GM18526 (cell line): ENCODE measurements around the gene MUC16.

Source experiments
- POLR2A ChIP-seq: IDR thresholded peaks from 3 replicates; pipeline ENCODE4 v1.6.1; 2011; ENCODE audit not compliant: insufficient read length; ENCODE audit errors: extremely low read depth

The MUC16 gene

DNA sequence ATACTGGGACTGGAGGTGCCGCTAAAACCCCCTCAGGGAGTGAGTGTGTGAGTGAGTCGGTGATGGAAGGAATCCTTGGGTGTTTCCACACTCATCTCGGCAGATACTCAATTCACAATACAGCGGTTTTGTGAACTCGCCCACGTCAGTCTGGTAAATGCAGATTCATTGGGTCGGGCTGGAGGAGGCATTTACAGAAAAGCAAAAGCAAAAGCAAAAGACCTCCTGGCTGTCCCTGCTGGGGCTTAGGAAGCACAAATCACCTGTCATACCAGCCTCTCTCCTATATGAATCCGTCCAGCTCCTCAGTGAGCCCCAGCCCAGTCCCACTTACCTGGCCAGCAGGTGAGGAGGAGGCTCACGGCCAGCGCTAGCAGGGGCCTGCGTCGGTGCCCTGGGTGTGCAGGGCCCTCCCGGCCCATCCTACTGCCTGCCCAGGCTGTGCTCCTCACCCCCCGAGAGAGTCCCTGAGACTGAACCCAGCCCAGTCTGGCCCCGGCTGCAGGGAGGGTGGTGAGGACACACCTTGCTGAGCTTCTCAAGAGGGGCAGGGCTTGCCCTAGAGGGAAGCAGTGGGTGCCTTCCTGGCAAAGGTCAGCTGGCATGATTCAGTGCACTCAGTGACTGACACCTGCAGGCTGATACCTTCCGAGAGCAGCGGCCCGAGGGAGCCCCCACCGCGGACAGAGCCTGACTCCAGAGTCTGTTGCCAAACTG, at the start of gene MUC16:
TSS of gene MUC16 (minus strand) at position 475 of the 717 bp plus-strand sequence.
- TF ChIP-seq POLR2A = no peak

DNA sequence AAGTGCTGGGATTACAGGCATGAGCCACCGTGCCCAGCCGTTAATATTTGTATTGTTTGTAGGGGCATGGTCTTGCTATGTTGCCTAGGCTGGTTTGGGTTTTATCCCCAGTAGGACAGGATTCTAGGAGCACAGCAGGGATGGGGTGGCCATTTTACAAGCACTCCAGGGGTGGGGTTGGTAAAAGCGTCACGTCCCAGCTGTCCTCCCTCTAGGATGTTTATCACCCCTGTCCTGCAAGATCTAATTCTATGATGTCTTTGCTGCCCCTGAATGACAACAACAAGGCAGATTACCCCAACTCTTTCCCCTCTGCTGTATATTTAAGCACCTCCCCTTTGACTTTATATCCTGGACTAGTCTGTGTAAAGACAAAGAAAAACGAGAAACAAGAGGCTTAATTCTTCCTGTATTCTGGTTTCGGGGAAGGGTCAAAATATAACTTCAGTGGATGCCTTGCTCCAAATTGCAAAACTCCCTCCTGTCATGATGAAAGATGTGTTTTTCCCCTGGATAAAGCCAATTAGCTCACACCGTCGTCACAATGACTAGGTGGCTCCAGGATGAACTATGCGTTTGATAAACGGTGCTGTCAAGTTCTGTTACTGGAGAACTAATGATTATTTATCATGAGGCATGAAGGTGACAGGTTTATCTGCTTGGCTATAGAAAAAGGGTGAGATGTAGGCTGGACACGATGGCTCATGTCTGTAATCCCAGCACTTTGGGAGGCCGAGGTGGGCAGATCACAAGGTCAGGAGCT, 48.9 kb upstream of the MUC16 start:
- no peak for TF ChIP-seq POLR2A

GRCh38 chr19:9057505-9058258, 47.5 kb upstream of the MUC16 start:
- no peak for TF ChIP-seq POLR2A

- TF ChIP-seq POLR2A = no peak
Measured at GRCh38 chr19:9054765-9055164, 44.6 kb upstream of the MUC16 start.

DNA sequence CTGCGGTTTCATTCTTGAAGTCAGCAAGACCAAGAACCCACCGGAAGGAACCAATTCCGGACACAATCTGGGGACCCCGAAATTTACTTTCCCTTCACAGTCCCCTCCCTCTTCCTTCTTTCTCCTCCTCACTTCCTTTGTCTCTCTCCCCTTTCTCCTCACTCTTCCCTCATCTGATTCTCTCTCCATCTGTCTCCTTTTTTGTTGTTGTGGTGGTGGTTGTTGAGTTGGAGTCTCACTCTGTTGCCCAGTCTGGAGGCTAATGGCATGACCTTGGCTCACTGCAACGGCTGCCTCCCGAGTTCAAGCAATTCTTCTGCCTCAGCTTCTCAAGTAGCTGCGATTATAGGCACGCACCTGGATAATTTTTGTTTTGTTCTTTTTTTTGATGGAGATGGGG, 44.0 kb upstream of the MUC16 start:
- TF ChIP-seq POLR2A = no peak

DNA sequence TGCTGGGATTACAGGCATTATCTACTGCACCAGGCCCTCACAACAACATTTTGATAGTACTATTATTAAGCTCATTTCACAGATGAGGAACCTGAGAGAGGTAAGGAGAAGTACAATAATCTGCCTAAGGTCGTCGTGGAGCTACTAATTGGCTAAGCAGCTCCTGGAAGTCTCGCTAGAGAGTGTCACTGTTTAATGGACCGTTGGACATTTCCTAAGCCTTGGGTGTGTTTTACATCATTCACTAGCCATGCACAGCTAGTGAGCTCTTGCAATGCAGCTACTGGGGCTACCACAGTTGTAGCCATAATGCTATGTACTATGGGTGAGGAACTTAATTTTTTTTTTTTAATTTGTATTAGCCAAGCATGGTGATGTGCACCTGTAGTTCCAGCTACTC, 42.7 kb upstream of the MUC16 start:
- no peak for TF ChIP-seq POLR2A

- no peak for TF ChIP-seq POLR2A
Measured at GRCh38 chr19:9046694-9047093, 36.5 kb upstream of the MUC16 start.

DNA sequence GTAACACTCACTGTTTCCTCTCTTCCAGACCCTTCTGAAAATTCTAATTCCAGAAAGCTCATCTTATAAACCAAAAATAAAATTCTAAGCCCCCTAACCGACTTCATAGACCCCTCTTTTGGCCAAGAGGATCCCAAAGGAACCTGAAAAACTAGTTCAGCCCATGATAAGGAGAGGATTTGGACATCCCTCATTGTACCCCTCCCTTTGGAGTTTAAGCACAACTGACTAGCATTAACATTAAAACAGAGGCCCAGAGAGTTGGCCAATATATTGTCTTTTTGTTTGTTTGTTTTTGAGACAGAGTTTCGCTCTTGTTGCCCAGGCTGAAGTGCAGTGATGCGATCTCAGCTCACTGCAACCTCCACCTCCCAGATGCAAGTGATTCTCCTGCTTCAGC, 34.2 kb upstream of the MUC16 start:
- TF ChIP-seq POLR2A = no peak

DNA sequence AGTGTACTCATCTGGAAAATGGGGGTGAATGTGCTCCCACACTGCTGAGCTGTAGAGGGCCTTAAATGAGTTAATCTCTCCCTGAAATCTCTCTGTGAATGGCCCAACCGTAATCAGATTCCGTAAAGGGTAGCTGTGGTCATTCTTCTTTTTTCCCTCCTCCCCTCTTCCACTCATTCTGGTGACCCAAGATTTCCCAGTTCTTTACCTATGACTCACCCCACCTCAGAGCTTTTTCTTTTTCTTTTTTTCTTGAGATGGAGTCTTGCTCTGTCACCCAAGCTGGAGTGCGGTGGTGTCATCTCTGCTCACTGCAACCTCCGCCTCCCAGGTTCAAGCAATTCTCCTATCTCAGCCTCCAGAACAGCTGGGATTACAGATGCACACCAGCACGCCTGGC, 33.3 kb upstream of the MUC16 start:
- TF ChIP-seq POLR2A = no peak

DNA sequence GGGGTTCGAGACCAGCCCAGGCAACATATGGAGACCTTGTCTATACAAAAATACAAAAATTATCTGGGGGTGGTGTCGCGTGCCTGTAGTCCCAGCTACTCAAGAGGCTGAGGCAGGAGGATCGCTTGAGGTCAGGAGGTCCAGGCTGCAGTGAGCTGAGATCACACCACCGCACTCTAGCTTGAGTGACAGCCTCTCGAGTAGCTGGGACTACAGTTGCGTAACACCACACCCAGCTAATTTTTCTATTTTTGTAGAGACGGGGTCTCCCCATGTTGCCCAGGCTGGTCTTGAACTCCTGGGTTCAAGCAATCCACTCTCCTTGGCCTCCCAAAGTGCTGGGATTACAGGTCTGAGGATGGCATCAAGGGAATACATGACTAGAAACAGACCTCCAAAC, 30.8 kb upstream of the MUC16 start:
- TF ChIP-seq POLR2A = no peak

DNA sequence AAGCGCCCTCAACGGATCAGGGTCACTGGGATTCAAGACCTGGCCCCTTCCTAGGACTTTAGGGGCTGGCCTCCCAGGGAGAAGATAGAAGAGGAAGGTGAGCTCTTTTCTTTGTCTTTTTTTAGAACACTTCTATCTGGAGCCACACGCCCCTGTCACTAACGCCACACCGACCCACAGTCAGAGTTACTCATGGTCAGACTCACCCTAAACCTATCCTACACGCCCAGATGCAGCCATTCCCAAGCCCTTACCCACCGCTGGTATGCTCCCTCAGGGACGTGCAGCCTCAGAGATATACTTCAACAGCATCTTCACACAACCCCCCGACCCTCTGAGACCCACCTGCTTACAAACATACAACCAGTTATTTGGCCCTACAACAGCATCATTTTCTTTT, 29.9 kb upstream of the MUC16 start:
- TF ChIP-seq POLR2A = no peak

DNA sequence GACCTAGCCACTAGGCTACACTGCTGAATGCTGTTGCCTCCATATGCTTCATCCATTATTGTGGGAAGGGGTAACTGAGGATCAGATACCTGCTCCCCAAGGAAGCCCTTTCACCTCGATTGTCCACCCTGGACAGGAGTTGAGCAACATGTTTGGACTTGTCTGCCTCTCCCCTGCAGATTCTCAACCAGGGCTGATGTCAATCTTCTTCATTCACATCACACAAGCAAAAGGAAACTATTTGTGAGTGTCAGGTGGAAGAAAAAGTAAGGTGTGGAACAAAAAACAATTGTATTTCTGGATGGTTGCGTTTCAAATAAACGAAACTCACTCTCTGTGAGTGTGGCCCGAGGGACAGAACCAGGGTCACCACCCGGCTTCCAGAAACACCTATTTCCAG, 29.5 kb upstream of the MUC16 start:
- TF ChIP-seq POLR2A = no peak

- TF ChIP-seq POLR2A = no peak
Measured at GRCh38 chr19:9037400-9038062, 27.3 kb upstream of the MUC16 start.

GRCh38 chr19:9032136-9032631, 22.0 kb upstream of the MUC16 start:
- TF ChIP-seq POLR2A = no peak

- TF ChIP-seq POLR2A = no peak
Measured at GRCh38 chr19:9018163-9018875, 8.1 kb upstream of the MUC16 start.
